NCI-H524 treated with DMSO at 0.1 percent for 48 hours (cell line): Measurements from ENCODE around the gene MTA1.

Experiments
- DNase-seq: peaks from one replicate; lab custom pipeline; 2025; lab: John Stamatoyannopoulos, UW

The MTA1 gene

GRCh38 chr14:105410642-105411016 lies 9.0 kb upstream of the MTA1 start:
- DNase-seq = no peak

GRCh38 chr14:105411017-105411941 lies 8.3 kb upstream of the MTA1 start:
- DNase-seq = no peak

- DNase-seq = no peak
Observed at GRCh38 chr14:105411985-105412770, 7.4 kb upstream of the MTA1 start.

GRCh38 chr14:105412771-105413543 lies 6.7 kb upstream of the MTA1 start:
- no peak for DNase-seq

GRCh38 chr14:105413544-105413886 lies 6.1 kb upstream of the MTA1 start:
- DNase-seq = no peak

GRCh38 chr14:105414456-105415371 lies 4.9 kb upstream of the MTA1 start:
- no peak for DNase-seq

GRCh38 chr14:105415481-105416428 lies 3.9 kb upstream of the MTA1 start:
- DNase-seq = no peak

- no peak for DNase-seq
Observed at GRCh38 chr14:105416671-105417070, 3.0 kb upstream of the MTA1 start.

- no peak for DNase-seq
Observed at GRCh38 chr14:105417690-105418121, 1.9 kb upstream of the MTA1 start.

GRCh38 chr14:105418269-105419194 lies 1.1 kb upstream of the MTA1 start:
- peak; percentile 67 for DNase-seq

- no peak for DNase-seq
Observed at GRCh38 chr14:105420101-105420973, 710 bp downstream of the MTA1 start.

- DNase-seq = no peak
Observed at GRCh38 chr14:105420974-105421674, 1.5 kb downstream of the MTA1 start.

- DNase-seq = no peak
Observed at GRCh38 chr14:105421723-105422615, 2.3 kb downstream of the MTA1 start.

- no peak for DNase-seq
Observed at GRCh38 chr14:105422695-105423487, 3.3 kb downstream of the MTA1 start.

- DNase-seq = no peak
Observed at GRCh38 chr14:105423488-105424195, 4.0 kb downstream of the MTA1 start.
